GM21423 (cell line): ENCODE measurements around the gene SRPRA.
"Not testable (repeated sequence)": the region's sequence is repeated elsewhere in the genome, so short reads cannot be mapped to it uniquely, and the experiment has no call there.

Experiments used
- ATAC-seq: cut with Tn5 transposase; IDR thresholded peaks from one replicate; pipeline ENCODE4 v1.9.1; 2021; ENCODE audit warnings: mild to moderate bottlenecking, moderate library complexity; ENCODE audit not compliant: unreplicated experiment

Gene SRPRA

GRCh38 chr11:126282736-126283591, 14.3 kb upstream of the SRPRA start, which contains the start of gene TIRAP:
TSS of gene TIRAP (plus strand) at chr11:126283093. CDS start at chr11:126290895, 7,802 bp downstream.
- ATAC-seq: peak; percentile 59

GRCh38 chr11:126282361-126282735, 13.7 kb upstream of the SRPRA start:
- ATAC-seq: no peak

DNA sequence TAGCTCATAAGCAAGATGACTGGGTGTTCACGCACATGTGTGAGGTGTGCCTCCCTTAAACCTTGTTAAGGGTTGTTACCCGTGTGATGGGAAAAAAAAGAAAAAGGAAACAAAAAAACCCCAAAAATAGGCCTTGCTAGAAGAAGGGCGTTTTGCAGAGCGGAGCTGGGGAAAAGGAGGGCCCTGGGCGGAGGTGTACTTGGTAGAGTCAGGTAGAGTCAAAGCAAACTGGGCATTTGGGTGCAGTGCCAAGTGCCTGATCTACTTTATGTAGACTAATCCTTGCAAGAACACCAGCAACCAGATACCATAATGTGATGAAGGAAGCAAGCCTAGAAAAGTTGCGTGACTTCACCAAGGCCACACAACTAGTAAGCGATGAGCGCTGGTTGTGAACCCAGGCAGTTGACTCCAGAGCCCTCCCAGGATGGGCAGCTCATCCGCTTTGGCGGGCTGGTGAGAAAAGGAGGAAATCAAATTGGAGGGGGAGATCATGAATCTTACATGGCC, 13.0 kb upstream of the SRPRA start:
- ATAC-seq: no peak

DNA sequence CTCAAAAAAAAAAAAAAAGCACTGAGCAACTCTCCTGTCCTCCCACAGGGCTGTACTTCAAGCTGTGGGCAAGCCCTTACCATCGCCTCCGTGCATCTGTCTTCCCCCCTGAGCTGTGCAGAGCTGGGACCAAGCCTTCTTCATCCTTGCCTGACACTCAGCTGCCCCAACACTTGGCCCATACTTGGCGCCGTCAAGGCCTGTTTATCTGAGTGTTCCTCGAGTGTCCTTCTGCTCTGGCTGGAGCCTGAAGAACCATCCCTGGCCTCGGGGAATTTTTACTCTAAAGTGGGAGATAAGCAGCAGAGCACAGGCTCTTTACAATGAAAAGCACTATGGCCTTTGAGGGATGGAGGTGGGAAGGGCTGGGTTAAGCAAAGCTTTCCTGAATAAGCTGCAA, 12.6 kb upstream of the SRPRA start:
- no peak for ATAC-seq

DNA sequence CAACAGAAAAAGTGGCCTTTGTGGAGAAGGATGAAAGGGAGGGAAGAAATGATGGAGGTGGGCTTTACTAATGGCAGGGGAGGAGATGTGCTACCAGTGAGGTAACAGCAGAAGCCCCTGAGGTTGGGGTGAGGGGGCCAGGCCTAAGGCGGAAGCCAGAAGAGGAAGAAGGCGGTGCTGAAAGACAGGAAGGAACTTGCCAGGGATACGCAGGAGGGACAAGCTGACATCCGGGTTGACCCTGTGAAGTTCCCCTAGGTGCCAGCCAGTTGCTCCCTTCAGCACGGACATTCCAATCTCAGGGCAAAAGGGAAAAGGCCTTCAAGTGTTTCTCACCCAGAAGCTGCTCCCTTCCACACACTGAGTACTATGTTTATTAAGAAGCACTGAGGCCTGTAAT, 11.9 kb upstream of the SRPRA start:
- ATAC-seq: no peak

GRCh38 chr11:126279191-126279590, 10.5 kb upstream of the SRPRA start:
- no peak for ATAC-seq

GRCh38 chr11:126277780-126278179, 9.1 kb upstream of the SRPRA start:
- ATAC-seq: no peak

GRCh38 chr11:126277322-126277721, 8.6 kb upstream of the SRPRA start:
- ATAC-seq: no peak

DNA sequence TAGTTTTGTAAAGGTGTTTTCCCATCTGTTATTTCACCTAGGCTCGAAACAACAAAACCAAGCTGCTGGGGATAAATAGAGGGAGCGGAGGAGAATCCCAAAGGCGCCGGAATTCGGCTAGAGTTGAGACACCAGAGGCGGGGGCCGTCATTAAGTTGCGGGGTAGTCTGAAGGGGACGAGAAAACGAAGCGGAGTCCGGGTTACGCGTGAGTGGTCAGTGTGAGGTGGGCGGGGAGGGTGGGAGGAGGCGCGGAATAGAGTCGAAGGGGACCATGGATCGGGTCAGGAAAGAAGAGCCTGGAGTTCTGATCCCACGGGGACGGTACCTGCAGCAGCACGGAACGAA, 361 bp downstream of the SRPRA start:
- no peak for ATAC-seq

DNA sequence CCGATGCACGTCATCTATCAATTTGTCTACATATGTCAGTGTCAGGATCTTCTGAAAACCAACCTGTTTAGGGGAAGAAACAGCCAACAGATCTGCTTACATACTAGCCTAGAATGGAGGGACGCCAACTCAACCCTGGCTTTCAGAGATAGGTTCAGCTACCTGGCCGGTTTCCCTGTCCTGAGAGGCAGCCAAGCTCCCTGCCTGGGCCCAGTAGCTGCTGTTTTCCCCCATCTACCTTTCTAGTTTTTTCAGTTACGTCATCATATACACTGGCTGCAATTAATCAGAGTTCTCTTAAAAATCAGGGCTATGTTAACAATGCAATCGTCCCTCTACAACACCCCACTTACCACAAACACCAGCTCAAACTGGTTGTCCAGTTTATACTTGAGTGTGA, 1.0 kb downstream of the SRPRA start:
- ATAC-seq: no peak

GRCh38 chr11:126265811-126266210, 2.9 kb downstream of the SRPRA start:
- ATAC-seq: no peak

DNA sequence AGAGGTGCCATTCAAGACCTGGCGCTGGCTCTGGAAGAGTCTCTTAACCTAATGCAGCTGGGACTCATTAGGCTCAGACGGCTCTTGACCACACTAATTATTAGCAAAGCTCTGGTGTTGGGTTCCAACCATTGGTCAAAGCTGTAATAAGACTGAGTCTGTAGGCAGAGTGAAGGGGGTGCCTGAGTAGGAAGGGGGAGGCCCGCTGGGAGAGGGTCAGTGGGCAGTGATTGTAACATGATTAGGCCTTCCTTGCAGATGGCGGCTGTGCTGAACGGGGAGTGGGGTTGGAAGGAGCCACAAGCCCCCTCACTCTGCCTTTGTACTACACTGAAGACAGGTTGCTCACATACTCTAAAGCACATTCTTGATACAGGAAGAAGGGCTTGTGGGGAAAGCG, 5.2 kb downstream of the SRPRA start:
- no peak for ATAC-seq

GRCh38 chr11:126262216-126262615, 6.5 kb downstream of the SRPRA start:
- ATAC-seq: no peak

DNA sequence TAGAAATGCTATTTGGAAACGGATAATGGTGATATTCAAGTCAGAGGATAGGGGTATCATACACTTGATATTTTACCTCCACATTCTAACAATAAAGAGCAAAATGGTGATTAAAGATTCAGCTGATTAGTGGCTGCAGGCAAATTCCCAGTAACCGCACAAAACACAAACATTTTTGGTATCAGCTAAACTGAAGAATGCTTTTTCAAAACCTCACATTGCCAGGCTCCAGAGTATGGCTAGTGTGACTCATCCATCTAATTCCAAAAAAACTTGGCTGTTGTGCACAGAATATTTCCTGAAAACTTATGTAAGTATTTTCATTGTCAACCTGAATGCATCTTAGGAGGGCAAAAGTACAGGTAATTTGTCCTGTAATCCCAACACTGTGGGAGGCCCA, 10.9 kb downstream of the SRPRA start:
- no peak for ATAC-seq

DNA sequence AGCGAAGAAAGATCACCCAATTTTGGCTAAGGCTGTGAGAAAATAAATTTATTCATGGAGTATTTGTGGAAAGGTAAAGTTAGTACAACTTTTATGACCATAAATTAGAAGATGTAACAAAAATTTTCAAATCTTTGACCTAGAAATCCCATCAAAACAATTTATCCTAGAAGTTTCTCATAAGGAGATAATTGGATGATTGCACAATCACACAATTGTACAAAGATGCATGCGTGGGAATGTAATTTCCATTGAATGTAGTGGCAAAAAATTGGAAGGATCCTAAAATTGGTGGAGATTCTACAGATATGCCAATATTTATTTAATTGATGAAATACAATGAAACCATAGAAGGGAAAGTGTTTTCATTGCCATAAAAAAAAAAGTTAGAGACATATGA, 11.6 kb downstream of the SRPRA start:
- ATAC-seq: no peak

- no peak for ATAC-seq
Observed at GRCh38 chr11:126256216-126256615, 12.5 kb downstream of the SRPRA start.

GRCh38 chr11:126255507-126255906, 13.2 kb downstream of the SRPRA start:
- ATAC-seq: not testable (repeated sequence)

GRCh38 chr11:126254819-126255218, 13.9 kb downstream of the SRPRA start:
- ATAC-seq: no peak

DNA sequence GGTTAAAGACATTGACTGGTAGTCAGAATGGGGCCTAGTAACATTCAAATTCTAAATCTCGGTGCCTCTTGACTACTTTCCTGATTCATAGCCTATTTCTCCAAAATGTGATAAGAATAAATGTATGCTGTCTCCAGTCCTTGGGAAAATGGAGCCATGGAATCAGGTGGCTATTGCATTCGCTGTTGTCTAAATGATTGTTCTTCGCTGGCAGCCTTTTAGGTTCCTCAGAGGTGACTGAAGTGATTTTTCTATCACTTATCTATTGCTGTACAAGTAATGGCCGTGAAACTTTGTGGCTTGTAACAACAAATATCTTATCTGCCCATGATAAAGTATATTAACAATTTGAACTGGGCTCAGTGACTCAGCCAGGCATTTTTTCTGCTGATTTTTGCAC, 15.4 kb downstream of the SRPRA start:
- no peak for ATAC-seq

GRCh38 chr11:126246636-126247035, 22.1 kb downstream of the SRPRA start:
- ATAC-seq: no peak

GRCh38 chr11:126233391-126233790, 35.3 kb downstream of the SRPRA start:
- no peak for ATAC-seq

DNA sequence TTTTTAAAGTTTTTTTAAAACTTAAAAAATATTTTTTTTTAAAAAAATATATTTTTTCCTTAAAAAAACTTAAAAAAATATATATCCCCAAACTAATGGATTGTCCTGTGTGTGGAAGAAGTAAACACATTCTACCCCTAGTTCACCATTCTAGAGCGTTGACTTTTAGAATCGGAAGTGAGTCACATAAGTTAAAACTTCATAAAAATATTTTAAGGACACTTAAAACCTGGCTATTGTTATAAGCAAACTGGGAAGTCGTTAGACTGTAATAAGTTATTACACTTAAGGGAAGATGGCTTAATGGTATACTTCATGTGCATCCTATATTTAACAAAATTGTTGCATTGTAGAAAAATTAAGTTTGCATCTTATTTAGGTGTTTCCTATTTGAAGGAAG, 36.0 kb downstream of the SRPRA start:
- ATAC-seq: no peak
